ENCODE measurements around the gene SCN1B.

The SCN1B gene

DNA sequence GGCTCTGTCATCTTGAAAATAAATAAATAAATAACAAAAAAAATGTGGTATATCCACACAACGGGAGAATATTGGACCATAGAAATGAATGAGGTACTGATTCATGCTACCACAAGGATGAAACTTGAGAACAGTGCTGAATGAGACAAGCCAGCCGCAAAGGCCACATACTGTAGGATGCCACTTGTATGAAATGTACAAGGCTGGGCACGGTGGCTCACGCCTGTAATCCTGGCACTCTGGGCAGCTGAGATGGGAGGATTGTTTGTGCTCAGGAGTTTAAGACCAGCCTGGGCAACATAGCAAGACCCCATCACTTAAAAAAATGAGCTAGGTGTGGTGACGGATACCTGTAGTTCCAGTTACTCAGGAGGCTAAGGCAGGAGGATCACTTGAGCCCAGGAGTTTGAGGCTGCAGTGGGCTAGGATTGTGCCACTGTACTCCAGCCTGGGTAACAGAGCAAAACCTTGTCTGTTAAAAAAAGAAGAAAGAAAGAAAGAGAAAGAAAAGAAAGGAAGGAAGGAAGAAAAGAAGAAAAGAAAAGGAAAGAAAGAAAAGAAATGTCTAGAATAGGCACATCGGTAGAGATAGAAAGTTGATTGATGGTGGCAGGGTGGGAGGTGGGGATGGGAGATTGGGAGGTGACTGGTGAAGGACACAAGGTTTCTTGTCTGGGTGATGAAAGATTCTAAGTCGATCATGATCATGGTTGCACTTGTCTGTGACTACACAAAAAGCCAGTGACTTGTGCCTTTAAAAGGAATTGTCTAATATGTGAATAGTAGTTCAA is 31.5 kb downstream of the SCN1B start:
- Histone ChIP-seq H3K4me1 (ENCODE audit: control insufficient read depth in 5 of 5, insufficient read depth in 5 of 5, low read length in 5 of 5) (peaks cover 0 to 1% (median 0%) of the 10 kb centered on the region in 5 donors), H3K9ac (ENCODE audit: low read length in 5 of 5) (no peak overlapping the region), H3K4me3 (ENCODE audit: low read depth in 1 of 5, low read length in 5 of 5) (no peak overlapping the region), H3K36me3 (ENCODE audit: control insufficient read depth in 5 of 5, insufficient read depth in 5 of 5, low read length in 5 of 5) (no peaks in the 10 kb centered on the region), H3K27me3 (ENCODE audit: control insufficient read depth in 5 of 5, insufficient read depth in 4 of 5, low read length in 5 of 5) (peaks cover 0 to 3% (median 0%) of the 10 kb centered on the region in 5 donors), H3K27ac (ENCODE audit: low read depth, low read length) (no peak overlapping the region), H3K9me3 (ENCODE audit: control insufficient read depth in 5 of 5, low read length in 5 of 5) (no peaks in the 10 kb centered on the region)

- peaks cover 0 to 7% (median 0%) of the 10 kb centered on the region in 5 donors for H3K4me1 ChIP-seq (ENCODE audit: control insufficient read depth in 5 of 5, insufficient read depth in 5 of 5, low read length in 5 of 5)
- no peak overlapping the region for H3K9ac ChIP-seq (ENCODE audit: low read length in 5 of 5)
- no peaks in the 10 kb centered on the region for H3K36me3 ChIP-seq (ENCODE audit: control insufficient read depth in 5 of 5, insufficient read depth in 5 of 5, low read length in 5 of 5)
- no peak overlapping the region for H3K27ac ChIP-seq (ENCODE audit: low read depth, low read length)
- H3K27me3 ChIP-seq (ENCODE audit: control insufficient read depth in 5 of 5, insufficient read depth in 4 of 5, low read length in 5 of 5), result peaks cover 0 to 3% (median 0%) of the 10 kb centered on the region in 5 donors
- H3K4me3 ChIP-seq (ENCODE audit: low read depth in 1 of 5, low read length in 5 of 5), result no peak overlapping the region
- no peaks in the 10 kb centered on the region for H3K9me3 ChIP-seq (ENCODE audit: control insufficient read depth in 5 of 5, low read length in 5 of 5)
Measured at GRCh38 chr19:35062942-35063341, 32.7 kb downstream of the SCN1B start.

DNA sequence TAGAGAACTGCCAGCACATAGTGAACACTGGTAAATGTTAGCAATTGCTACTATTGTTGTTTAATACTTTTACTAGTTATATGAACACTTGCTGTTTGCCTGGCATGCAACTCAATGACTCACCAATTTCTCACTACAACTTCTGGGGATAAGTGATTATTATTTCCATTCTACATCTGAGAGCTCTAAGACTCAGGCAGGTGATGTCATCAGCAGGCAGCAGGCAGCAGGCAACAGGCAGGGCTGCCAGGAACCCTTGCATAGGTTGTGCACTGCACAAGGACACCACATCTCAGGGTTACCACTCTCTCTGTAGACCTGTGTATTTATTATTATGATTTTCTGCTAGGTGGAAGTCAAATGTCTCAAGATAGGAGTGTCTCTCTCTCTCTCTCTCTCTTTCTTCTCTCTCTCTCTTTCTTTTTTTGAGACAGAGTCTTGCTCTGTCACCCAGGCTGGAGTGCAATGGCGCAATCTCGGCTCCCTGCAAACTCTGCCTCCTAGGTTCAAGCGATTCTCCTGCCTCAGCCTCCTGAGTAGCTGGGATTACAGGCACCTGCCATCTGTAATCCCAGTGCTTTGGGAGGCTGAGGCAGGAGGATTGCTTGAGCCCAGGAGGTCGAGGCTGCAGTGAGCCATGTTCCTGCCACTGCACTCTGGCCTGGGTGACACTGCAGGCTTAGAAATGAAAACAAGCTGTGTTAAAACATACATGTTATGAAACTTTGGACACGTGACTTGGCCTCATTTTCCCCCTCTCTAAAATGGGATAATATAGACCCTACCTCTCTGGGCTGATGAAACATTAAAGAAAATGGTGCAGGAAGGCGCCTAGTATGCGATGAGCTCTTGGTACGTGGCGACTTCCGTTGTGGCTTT is 33.9 kb downstream of the SCN1B start:
- peaks cover 0 to 6% (median 3%) of the 10 kb centered on the region in 5 donors for H3K27me3 ChIP-seq (ENCODE audit: control insufficient read depth in 5 of 5, insufficient read depth in 4 of 5, low read length in 5 of 5)
- peaks cover 0 to 7% (median 0%) of the 10 kb centered on the region in 5 donors for H3K4me1 ChIP-seq (ENCODE audit: control insufficient read depth in 5 of 5, insufficient read depth in 5 of 5, low read length in 5 of 5)
- no peak overlapping the region for H3K27ac ChIP-seq (ENCODE audit: low read depth, low read length)
- H3K9ac ChIP-seq (ENCODE audit: low read length in 5 of 5), result no peak overlapping the region
- H3K9me3 ChIP-seq (ENCODE audit: control insufficient read depth in 5 of 5, low read length in 5 of 5), result no peaks in the 10 kb centered on the region
- no peaks in the 10 kb centered on the region for H3K36me3 ChIP-seq (ENCODE audit: control insufficient read depth in 5 of 5, insufficient read depth in 5 of 5, low read length in 5 of 5)
- no peak overlapping the region for H3K4me3 ChIP-seq (ENCODE audit: low read depth in 1 of 5, low read length in 5 of 5)

DNA sequence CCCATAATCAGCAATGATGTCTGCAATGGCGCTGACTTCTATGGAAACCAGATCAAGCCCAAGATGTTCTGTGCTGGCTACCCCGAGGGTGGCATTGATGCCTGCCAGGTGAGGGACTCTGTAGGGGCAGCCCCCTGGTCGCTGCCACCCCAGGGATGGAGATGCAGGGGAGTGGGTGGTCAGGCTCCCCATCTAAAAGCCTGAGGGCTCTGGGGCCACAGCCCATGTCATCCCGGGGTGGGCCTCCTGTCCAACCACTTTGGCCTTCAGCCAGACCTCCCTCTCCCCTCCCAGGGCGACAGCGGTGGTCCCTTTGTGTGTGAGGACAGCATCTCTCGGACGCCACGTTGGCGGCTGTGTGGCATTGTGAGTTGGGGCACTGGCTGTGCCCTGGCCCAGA is 35.3 kb downstream of the SCN1B start:
- Histone ChIP-seq H3K4me3 (ENCODE audit: low read depth in 1 of 5, low read length in 5 of 5) (no peak overlapping the region), H3K36me3 (ENCODE audit: control insufficient read depth in 5 of 5, insufficient read depth in 5 of 5, low read length in 5 of 5) (no peaks in the 10 kb centered on the region), H3K9ac (ENCODE audit: low read length in 5 of 5) (no peak overlapping the region), H3K9me3 (ENCODE audit: control insufficient read depth in 5 of 5, low read length in 5 of 5) (peaks cover 2 to 7% (median 6%) of the 10 kb centered on the region in 5 donors), H3K27me3 (ENCODE audit: control insufficient read depth in 5 of 5, insufficient read depth in 4 of 5, low read length in 5 of 5) (peaks cover 0 to 6% (median 0%) of the 10 kb centered on the region in 5 donors), H3K27ac (ENCODE audit: low read depth, low read length) (no peak overlapping the region), H3K4me1 (ENCODE audit: control insufficient read depth in 5 of 5, insufficient read depth in 5 of 5, low read length in 5 of 5) (peaks cover 0 to 7% (median 0%) of the 10 kb centered on the region in 5 donors)

DNA sequence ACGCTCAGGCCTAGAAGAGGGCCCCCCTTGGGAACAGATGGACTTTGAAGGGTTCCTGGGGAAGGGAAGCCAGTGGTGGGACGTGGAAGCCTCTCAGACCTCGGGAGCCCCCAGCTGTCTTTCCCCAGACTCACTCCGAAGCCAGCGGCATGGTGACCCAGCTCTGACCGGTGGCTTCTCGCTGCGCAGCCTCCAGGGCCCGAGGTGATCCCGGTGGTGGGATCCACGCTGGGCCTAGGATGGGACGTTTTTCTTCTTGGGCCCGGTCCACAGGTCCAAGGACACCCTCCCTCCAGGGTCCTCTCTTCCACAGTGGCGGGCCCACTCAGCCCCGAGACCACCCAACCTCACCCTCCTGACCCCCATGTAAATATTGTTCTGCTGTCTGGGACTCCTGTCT is 35.9 kb downstream of the SCN1B start:
- Histone ChIP-seq H3K9me3 (ENCODE audit: control insufficient read depth in 5 of 5, low read length in 5 of 5) (peaks cover 3 to 11% (median 10%) of the 10 kb centered on the region in 5 donors), H3K36me3 (ENCODE audit: control insufficient read depth in 5 of 5, insufficient read depth in 5 of 5, low read length in 5 of 5) (no peaks in the 10 kb centered on the region), H3K4me1 (ENCODE audit: control insufficient read depth in 5 of 5, insufficient read depth in 5 of 5, low read length in 5 of 5) (peaks cover 0 to 7% (median 0%) of the 10 kb centered on the region in 5 donors), H3K27me3 (ENCODE audit: control insufficient read depth in 5 of 5, insufficient read depth in 4 of 5, low read length in 5 of 5) (peaks cover 0 to 6% (median 0%) of the 10 kb centered on the region in 5 donors), H3K4me3 (ENCODE audit: low read depth in 1 of 5, low read length in 5 of 5) (no peak overlapping the region), H3K9ac (ENCODE audit: low read length in 5 of 5) (no peak overlapping the region), H3K27ac (ENCODE audit: low read depth, low read length) (no peak overlapping the region)

DNA sequence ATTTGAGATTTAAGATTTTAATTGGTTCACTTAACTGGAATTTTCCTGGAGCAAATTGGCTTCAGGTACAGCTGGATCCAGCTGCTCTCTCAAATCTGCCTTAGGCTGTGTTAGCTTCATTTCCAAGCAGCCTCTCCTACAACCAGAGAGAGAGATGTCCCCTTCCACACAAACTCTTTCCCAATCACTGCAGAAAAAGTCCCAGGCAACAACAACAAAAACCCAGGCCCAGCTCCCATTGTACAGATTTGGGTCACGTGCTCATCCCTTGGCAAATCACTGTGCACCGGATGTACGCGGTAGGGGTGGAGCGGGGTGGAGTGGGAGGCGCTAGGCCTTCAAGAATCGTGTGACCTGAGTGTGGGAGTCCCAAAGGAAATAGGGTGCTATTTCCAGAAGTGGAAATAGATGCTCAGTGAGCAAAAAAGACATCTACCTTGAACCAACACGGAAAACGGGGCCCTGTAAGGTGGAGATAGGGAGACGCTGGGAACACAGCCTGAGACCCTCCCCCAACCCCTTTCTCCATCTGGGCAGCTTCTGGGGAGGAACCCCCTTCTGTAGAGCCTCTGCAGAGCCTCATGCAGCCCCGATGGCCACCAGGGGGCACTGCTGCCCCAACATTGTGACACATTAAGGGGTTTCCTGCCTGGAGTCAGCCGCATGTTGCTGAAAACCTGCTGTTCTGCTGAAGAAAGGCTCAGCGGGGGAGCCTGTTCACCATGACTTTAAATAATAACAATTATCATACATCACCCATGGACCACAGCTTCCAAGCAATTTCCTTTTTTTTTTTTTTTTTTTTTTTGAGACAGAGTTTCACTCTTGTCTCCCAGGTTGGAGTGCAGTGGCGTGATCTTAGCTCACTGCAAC is 36.7 kb downstream of the SCN1B start:
- Histone ChIP-seq H3K36me3 (ENCODE audit: control insufficient read depth in 5 of 5, insufficient read depth in 5 of 5, low read length in 5 of 5) (no peaks in the 10 kb centered on the region), H3K27me3 (ENCODE audit: control insufficient read depth in 5 of 5, insufficient read depth in 4 of 5, low read length in 5 of 5) (peaks cover 0 to 6% (median 0%) of the 10 kb centered on the region in 5 donors), H3K9ac (ENCODE audit: low read length in 5 of 5) (no peak overlapping the region), H3K9me3 (ENCODE audit: control insufficient read depth in 5 of 5, low read length in 5 of 5) (peaks cover 3 to 11% (median 10%) of the 10 kb centered on the region in 5 donors), H3K4me3 (ENCODE audit: low read depth in 1 of 5, low read length in 5 of 5) (no peak overlapping the region), H3K4me1 (ENCODE audit: control insufficient read depth in 5 of 5, insufficient read depth in 5 of 5, low read length in 5 of 5) (peaks cover 0 to 7% (median 0%) of the 10 kb centered on the region in 5 donors), H3K27ac (ENCODE audit: low read depth, low read length) (no peak overlapping the region)

GRCh38 chr19:35068941-35069634 is 38.8 kb downstream of the SCN1B start:
- peaks cover 0 to 6% (median 0%) of the 10 kb centered on the region in 5 donors for H3K27me3 ChIP-seq (ENCODE audit: control insufficient read depth in 5 of 5, insufficient read depth in 4 of 5, low read length in 5 of 5)
- no peak overlapping the region for H3K27ac ChIP-seq (ENCODE audit: low read depth, low read length)
- H3K4me1 ChIP-seq (ENCODE audit: control insufficient read depth in 5 of 5, insufficient read depth in 5 of 5, low read length in 5 of 5), result peaks cover 0 to 7% (median 0%) of the 10 kb centered on the region in 5 donors
- no peaks in the 10 kb centered on the region for H3K36me3 ChIP-seq (ENCODE audit: control insufficient read depth in 5 of 5, insufficient read depth in 5 of 5, low read length in 5 of 5)
- H3K4me3 ChIP-seq (ENCODE audit: low read depth in 1 of 5, low read length in 5 of 5), result no peak overlapping the region
- H3K9me3 ChIP-seq (ENCODE audit: control insufficient read depth in 5 of 5, low read length in 5 of 5), result peaks cover 3 to 11% (median 10%) of the 10 kb centered on the region in 5 donors
- no peak overlapping the region for H3K9ac ChIP-seq (ENCODE audit: low read length in 5 of 5)

DNA sequence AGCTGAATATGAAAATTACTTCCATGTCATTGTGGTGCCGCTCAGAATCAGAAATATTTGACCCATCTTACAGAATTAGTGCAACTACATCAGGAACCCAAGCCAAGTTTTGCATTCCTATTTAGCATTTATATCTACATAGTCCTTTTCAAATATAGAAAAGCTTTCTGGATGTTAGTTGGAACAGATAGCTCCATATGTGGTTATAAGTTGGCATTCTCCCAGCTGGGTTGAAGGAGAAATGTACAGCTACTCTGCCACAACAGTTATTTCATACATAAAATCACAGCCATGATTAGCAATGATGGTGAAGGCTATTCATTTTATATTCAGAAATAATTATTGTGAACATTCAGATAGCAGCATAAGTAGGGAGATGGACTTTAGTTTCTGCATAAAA is 39.4 kb downstream of the SCN1B start:
- no peak overlapping the region for H3K9ac ChIP-seq (ENCODE audit: low read length in 5 of 5)
- peaks cover 0 to 6% (median 0%) of the 10 kb centered on the region in 5 donors for H3K27me3 ChIP-seq (ENCODE audit: control insufficient read depth in 5 of 5, insufficient read depth in 4 of 5, low read length in 5 of 5)
- peaks cover 0 to 7% (median 0%) of the 10 kb centered on the region in 5 donors for H3K4me1 ChIP-seq (ENCODE audit: control insufficient read depth in 5 of 5, insufficient read depth in 5 of 5, low read length in 5 of 5)
- H3K9me3 ChIP-seq (ENCODE audit: control insufficient read depth in 5 of 5, low read length in 5 of 5), result peaks cover 3 to 11% (median 10%) of the 10 kb centered on the region in 5 donors
- no peak overlapping the region for H3K27ac ChIP-seq (ENCODE audit: low read depth, low read length)
- no peaks in the 10 kb centered on the region for H3K36me3 ChIP-seq (ENCODE audit: control insufficient read depth in 5 of 5, insufficient read depth in 5 of 5, low read length in 5 of 5)
- no peak overlapping the region for H3K4me3 ChIP-seq (ENCODE audit: low read depth in 1 of 5, low read length in 5 of 5)

- H3K27me3 ChIP-seq (ENCODE audit: control insufficient read depth in 5 of 5, insufficient read depth in 4 of 5, low read length in 5 of 5), result peaks cover 0 to 6% (median 0%) of the 10 kb centered on the region in 5 donors
- no peak overlapping the region for H3K9ac ChIP-seq (ENCODE audit: low read length in 5 of 5)
- no peaks in the 10 kb centered on the region for H3K36me3 ChIP-seq (ENCODE audit: control insufficient read depth in 5 of 5, insufficient read depth in 5 of 5, low read length in 5 of 5)
- peaks cover 3 to 11% (median 10%) of the 10 kb centered on the region in 5 donors for H3K9me3 ChIP-seq (ENCODE audit: control insufficient read depth in 5 of 5, low read length in 5 of 5)
- H3K4me3 ChIP-seq (ENCODE audit: low read depth in 1 of 5, low read length in 5 of 5), result no peak overlapping the region
- no peak overlapping the region for H3K27ac ChIP-seq (ENCODE audit: low read depth, low read length)
- peaks cover 0 to 7% (median 0%) of the 10 kb centered on the region in 5 donors for H3K4me1 ChIP-seq (ENCODE audit: control insufficient read depth in 5 of 5, insufficient read depth in 5 of 5, low read length in 5 of 5)
Measured at GRCh38 chr19:35070471-35070870, 40.2 kb downstream of the SCN1B start.

All from subcutaneous abdominal adipose tissue (tissue), 5 donors.